Measurements from ENCODE around the gene DNAJC16. TPM values are rescaled to one million over a fixed set of nuclear protein-coding genes. Genes with fewer than 3 reads are reported as not detected.
"Not testable (repeated sequence)": the region's sequence is repeated elsewhere in the genome, so short reads cannot be mapped to it uniquely, and the experiment has no call there.

DNAJC16 gene
- total RNA-seq, 4 donors from 2014 or later = 7.8 to 30.3 (median 19.7) TPM

- H3K27ac ChIP-seq = no peak overlapping the region
- no peaks in the 10 kb centered on the region for H3K36me3 ChIP-seq
- H3K9me3 ChIP-seq = no peaks in the 10 kb centered on the region
- no peaks in the 10 kb centered on the region for H3K4me1 ChIP-seq
- H3K4me3 ChIP-seq = no peak overlapping the region
- in situ Hi-C loops (cut with MboI; ENCODE audit: low pct_ligation_motif_present in 1 of 4, low pct_unique_long_range_greater_than_20kb in 1 of 4, low sequenced_read_pairs in 3 of 4) = no loop called here
- intact Hi-C loops (cut with DNase I; ENCODE audit: low total_unique reads) = no loop called here
- no peak for DNase-seq
- H3K27me3 ChIP-seq = no peaks in the 10 kb centered on the region
- TF ChIP-seq CTCF (IDR thresholded peaks at IDR 0.05) (no peak), POLR2A (IDR thresholded peaks at IDR 0.05) (no peak), EP300 (IDR thresholded peaks at IDR 0.05; ENCODE audit: low read depth) (no peak), POLR2AphosphoS5 (IDR thresholded peaks at IDR 0.05) (no peak)
- WGBS, 2 donors (ENCODE audit: low coverage in 1 of 2) = 71 to 85% methylated on average over 1 to 2 of the region's 2 CpGs
These were observed 42.7 kb upstream of the DNAJC16 start for GRCh38 chr1:15483971-15484370.

GRCh38 chr1:15484443-15484842, 42.2 kb upstream of the DNAJC16 start:
- DNase-seq; intact Hi-C loops (cut with DNase I; ENCODE audit: low total_unique reads); H3K27me3 ChIP-seq; H3K4me1 ChIP-seq; H3K27ac ChIP-seq; H3K36me3 ChIP-seq; H3K4me3 ChIP-seq; in situ Hi-C loops (cut with MboI; ENCODE audit: low pct_ligation_motif_present in 1 of 4, low pct_unique_long_range_greater_than_20kb in 1 of 4, low sequenced_read_pairs in 3 of 4); H3K9me3 ChIP-seq: not testable (repeated sequence)
- WGBS, 2 donors (ENCODE audit: low coverage in 1 of 2) = 67 to 83% methylated on average over 1 to 6 of the region's 6 CpGs

GRCh38 chr1:15485636-15486035, 41.0 kb upstream of the DNAJC16 start:
- 92% methylated on average over 6 of the region's 6 CpGs; no CpG with 5 or more reads in 1 of the 2 donors for WGBS, 2 donors (ENCODE audit: low coverage in 1 of 2)
- no peaks in the 10 kb centered on the region for H3K4me1 ChIP-seq
- H3K36me3 ChIP-seq = no peaks in the 10 kb centered on the region
- DNase-seq = no peak
- in situ Hi-C loops (cut with MboI; ENCODE audit: low pct_ligation_motif_present in 1 of 4, low pct_unique_long_range_greater_than_20kb in 1 of 4, low sequenced_read_pairs in 3 of 4) (no loop called here), intact Hi-C loops (cut with DNase I; ENCODE audit: low total_unique reads) (loop anchor here (2.0 kb wide), 1 partner anchor 27 kb away; no protein-coding TSS in a partner anchor)
- TF ChIP-seq POLR2A (IDR thresholded peaks at IDR 0.05) = no peak
- H3K4me3 ChIP-seq = no peak overlapping the region
- no peaks in the 10 kb centered on the region for H3K9me3 ChIP-seq
- H3K27me3 ChIP-seq = no peaks in the 10 kb centered on the region
- H3K27ac ChIP-seq = no peak overlapping the region

GRCh38 chr1:15486844-15487610, 39.6 kb upstream of the DNAJC16 start:
- DNase-seq; H3K9me3 ChIP-seq; H3K4me3 ChIP-seq; in situ Hi-C loops (cut with MboI; ENCODE audit: low pct_ligation_motif_present in 1 of 4, low pct_unique_long_range_greater_than_20kb in 1 of 4, low sequenced_read_pairs in 3 of 4); H3K4me1 ChIP-seq; H3K27ac ChIP-seq; H3K36me3 ChIP-seq; H3K27me3 ChIP-seq: not testable (repeated sequence)
- intact Hi-C loops (cut with DNase I; ENCODE audit: low total_unique reads) = loop anchor here (2.0 kb wide), 1 partner anchor 26 kb away; no protein-coding TSS in a partner anchor
- 98% methylated on average over 17 of the region's 17 CpGs; no CpG with 5 or more reads in 1 of the 2 donors for WGBS, 2 donors (ENCODE audit: low coverage in 1 of 2)

GRCh38 chr1:15488371-15488770, 38.3 kb upstream of the DNAJC16 start:
- no peaks in the 10 kb centered on the region for H3K9me3 ChIP-seq
- no peaks in the 10 kb centered on the region for H3K4me1 ChIP-seq
- TF ChIP-seq POLR2AphosphoS5 (IDR thresholded peaks at IDR 0.05) (no peak), EP300 (IDR thresholded peaks at IDR 0.05; ENCODE audit: low read depth) (no peak), POLR2A (IDR thresholded peaks at IDR 0.05) (no peak), CTCF (IDR thresholded peaks at IDR 0.05) (no peak)
- H3K27me3 ChIP-seq = no peaks in the 10 kb centered on the region
- peaks cover 0 to 10% (median 0%) of the 10 kb centered on the region in 4 donors for H3K36me3 ChIP-seq
- no peak overlapping the region for H3K27ac ChIP-seq
- WGBS, 2 donors (ENCODE audit: low coverage in 1 of 2) = 63 to 92% methylated on average over 1 to 3 of the region's 3 CpGs
- intact Hi-C loops (cut with DNase I; ENCODE audit: low total_unique reads) (no loop called here), in situ Hi-C loops (cut with MboI; ENCODE audit: low pct_ligation_motif_present in 1 of 4, low pct_unique_long_range_greater_than_20kb in 1 of 4, low sequenced_read_pairs in 3 of 4) (no loop called here)
- H3K4me3 ChIP-seq = no peak overlapping the region
- DNase-seq = no peak
